Measurements from ENCODE around the gene TRIM31.

TRIM31 gene

GRCh38 chr6:30113003-30113759 lies at the start of gene TRIM31:
TRIM31 (minus strand) TSS chr6:30113090; CDS start chr6:30112805, 285 bp downstream.
- no peak for DNase-seq

GRCh38 chr6:30162265-30163089 lies 49.6 kb upstream of the TRIM31 start:
- no peak for DNase-seq

GRCh38 chr6:30160785-30161531 lies 48.1 kb upstream of the TRIM31 start, which contains the start of gene TRIM10:
TRIM10 (minus strand) TSS chr6:30161211; CDS start chr6:30160858, 353 bp downstream.
- DNase-seq, result no peak

- DNase-seq, result no peak
These were observed 47.3 kb upstream of the TRIM31 start for GRCh38 chr6:30160008-30160784.

GRCh38 chr6:30158475-30159040 lies 45.7 kb upstream of the TRIM31 start:
- no peak for DNase-seq

- no peak for DNase-seq
These were observed 45.1 kb upstream of the TRIM31 start for GRCh38 chr6:30157999-30158398.

GRCh38 chr6:30157581-30157980 lies 44.7 kb upstream of the TRIM31 start:
- DNase-seq, result no peak

GRCh38 chr6:30156774-30157173 lies 43.9 kb upstream of the TRIM31 start:
- no peak for DNase-seq

- no peak for DNase-seq
These were observed 43.3 kb upstream of the TRIM31 start for GRCh38 chr6:30156262-30156599.

- DNase-seq, result no peak
These were observed 42.8 kb upstream of the TRIM31 start for GRCh38 chr6:30155520-30156261.

GRCh38 chr6:30154709-30155519 lies 42.0 kb upstream of the TRIM31 start:
- DNase-seq, result no peak

GRCh38 chr6:30154061-30154460 lies 41.2 kb upstream of the TRIM31 start:
- DNase-seq, result no peak

- no peak for DNase-seq
These were observed 40.2 kb upstream of the TRIM31 start for GRCh38 chr6:30152910-30153610.

GRCh38 chr6:30152016-30152673 lies 39.3 kb upstream of the TRIM31 start:
- DNase-seq, result no peak

- no peak for DNase-seq
These were observed 38.7 kb upstream of the TRIM31 start for GRCh38 chr6:30151580-30151979.

- no peak for DNase-seq
These were observed 37.9 kb upstream of the TRIM31 start for GRCh38 chr6:30150671-30151395.

- DNase-seq, result no peak
These were observed 37.1 kb upstream of the TRIM31 start for GRCh38 chr6:30149858-30150550.

- no peak for DNase-seq
These were observed 36.3 kb upstream of the TRIM31 start for GRCh38 chr6:30149234-30149633.

Measured in NCI-H2171 (cell line).